GM12878 (cell line): ENCODE data around the gene PAPSS2. TPM values are rescaled to one million over a fixed set of nuclear protein-coding genes. Genes with fewer than 3 reads are reported as not detected.

Experiments used
- ATAC-seq: fragments of 200-7000 bp; cut with Tn5 transposase; 3 replicates; pipeline ENCODE4 v1.9.1; 2020; ENCODE audit warnings: mild to moderate bottlenecking, moderate library complexity
- BruUV-seq: library from RNA; stranded (reverse); fragments of 400-500 nt; replicated peaks from 2 replicates; lab custom pipeline; 2021; lab: Mats Ljungman, UMichigan
- CTCF ChIA-PET: fragments of 300-600 bp; sonication (Branson Sonifier 250); formaldehyde crosslinking; extraction: SDS; loops from one replicate; lab custom pipeline; 2021; ENCODE audit warnings: inconsistent platforms; lab: Yijun Ruan, JAX
- POLR2A ChIA-PET: fragments of 350-600 bp; formaldehyde crosslinking; extraction: SDS; loops from one replicate; lab custom pipeline; 2021; ENCODE audit warnings: inconsistent platforms; lab: Charles Lee
- RAD21 ChIA-PET: fragments of 300-600 bp; sonication (Branson Sonifier 250); formaldehyde crosslinking; loops from one replicate; lab custom pipeline; 2023; ENCODE audit warnings: antibody characterized with exemption; ENCODE audit not compliant: unreplicated experiment; lab: Charles Lee
- SMC1A ChIA-PET: fragments of 300-600 bp; sonication (Branson Sonifier 250); formaldehyde crosslinking; loops from one replicate; lab custom pipeline; 2023; ENCODE audit not compliant: unreplicated experiment, uncharacterized antibody; lab: Charles Lee
- DNase-seq: peaks from one replicate; pipeline ENCODE4 v3.0.0-alpha.2; 2011; ENCODE audit warnings: low read depth, low spot score
- FAIRE-seq: peaks from 3 replicates; lab custom pipeline; 2011; peaks lifted over from hg19 to GRCh38; lab: Jason Lieb, UNC
- H2AFZ ChIP-seq: 2 replicates; pipeline ENCODE4 v1.6.0; 2011; ENCODE audit warnings: low read depth, low read length, control low read depth; ENCODE audit not compliant: control insufficient read depth
- H3K27ac ChIP-seq: 2 replicates; pipeline ENCODE4 v1.5.1; 2011; ENCODE audit warnings: control low read depth; ENCODE audit not compliant: control insufficient read depth, insufficient read depth
- H3K27me3 ChIP-seq, 2 experiments: replicated peaks in 1 of 2; 2 replicates each; pipeline versions ENCODE4 v1.6.0 to v1.6.1; 2011; ENCODE audit warnings: low read length in 1 of 2; ENCODE audit not compliant: control insufficient read depth in 2 of 2, insufficient read depth in 2 of 2
- H3K36me3 ChIP-seq, 2 experiments: 2 replicates each; pipeline ENCODE4 v1.5.1; 2011; ENCODE audit warnings: low read length in 1 of 2; ENCODE audit not compliant: control insufficient read depth in 2 of 2, insufficient read depth in 2 of 2
- H3K4me1 ChIP-seq: 2 replicates; pipeline ENCODE4 v1.6.1; 2011; ENCODE audit warnings: mild to moderate bottlenecking, low read length, moderate library complexity, mixed read lengths; ENCODE audit not compliant: control insufficient read depth, insufficient read depth
- H3K4me2 ChIP-seq: 2 replicates; pipeline ENCODE4 v1.6.0; 2011; ENCODE audit warnings: control low read depth; ENCODE audit not compliant: control insufficient read depth, insufficient read depth
- H3K4me3 ChIP-seq: fragments of 200-600 bp; sonication (generic); 2 replicates; pipeline ENCODE4 v1.5.1; 2016
- H3K79me2 ChIP-seq: 2 replicates; pipeline ENCODE4 v1.6.0; 2011; ENCODE audit warnings: low read length; ENCODE audit not compliant: control insufficient read depth, insufficient read depth
- H3K9ac ChIP-seq: 2 replicates; pipeline ENCODE4 v1.8.0; 2011; ENCODE audit warnings: low read length, control low read depth, mixed read lengths; ENCODE audit not compliant: control insufficient read depth, insufficient read depth
- H3K9me3 ChIP-seq: replicated peaks from 3 replicates; pipeline ENCODE4 v1.5.1; 2011; ENCODE audit warnings: mild to moderate bottlenecking, low read length; ENCODE audit not compliant: control insufficient read depth, insufficient read depth
- H4K20me1 ChIP-seq: 2 replicates; pipeline ENCODE4 v1.6.0; 2011; ENCODE audit not compliant: control insufficient read depth, insufficient read depth
- ATF7 ChIP-seq: fragments of 450-650 bp; IDR thresholded peaks from 2 replicates; pipeline ENCODE4 v1.6.1; 2016; ENCODE audit warnings: low read depth, mild to moderate bottlenecking
- EZH2 ChIP-seq: IDR thresholded peaks from 2 replicates; pipeline ENCODE4 v1.6.1; 2012; ENCODE audit warnings: low read depth, mild to moderate bottlenecking, control low read depth, inconsistent platforms, low read length, borderline replicate concordance; ENCODE audit not compliant: control insufficient read depth
- HSF1 ChIP-seq: fragments of 150-350 bp; IDR thresholded peaks from 2 replicates; pipeline ENCODE4 v1.6.1; 2014; ENCODE audit warnings: mild to moderate bottlenecking, low read depth, low read length
- IRF5 ChIP-seq: fragments of 450-650 bp; IDR thresholded peaks from 2 replicates; pipeline ENCODE4 v1.6.1; 2017; ENCODE audit warnings: borderline replicate concordance
- MAX ChIP-seq: IDR thresholded peaks from 2 replicates; pipeline ENCODE4 v1.6.1; 2012; ENCODE audit warnings: low read depth, low read length, improper control_type of control experiment
- MEF2B ChIP-seq: fragments of 450-650 bp; IDR thresholded peaks from 2 replicates; pipeline ENCODE4 v1.6.1; 2018; ENCODE audit warnings: mild to moderate bottlenecking, moderate library complexity; ENCODE audit not compliant: partially characterized antibody, poor library complexity, severe bottlenecking
- NFIC ChIP-seq: IDR thresholded peaks from 2 replicates; pipeline ENCODE4 v1.6.1; 2012; ENCODE audit warnings: low read depth, mild to moderate bottlenecking, inconsistent platforms, low read length, moderate library complexity
- PML ChIP-seq: IDR thresholded peaks from 2 replicates; pipeline ENCODE4 v1.6.1; 2012; ENCODE audit warnings: low read length, inconsistent platforms
- PRDM15 ChIP-seq: fragments of 450-650 bp; formaldehyde crosslinking; IDR thresholded peaks from 2 replicates; pipeline ENCODE4 v1.4.0; 2020; ENCODE audit warnings: mild to moderate bottlenecking, moderate library complexity
- RELA ChIP-seq: fragments of 450-650 bp; IDR thresholded peaks from 2 replicates; pipeline ENCODE4 v1.8.0; 2014; ENCODE audit warnings: borderline replicate concordance; ENCODE audit not compliant: partially characterized antibody
- SP1 ChIP-seq: IDR thresholded peaks from one replicate; pipeline ENCODE4 v1.6.1; 2011; ENCODE audit warnings: low read depth, low read length
- USF2 ChIP-seq: IDR thresholded peaks from 2 replicates; pipeline ENCODE4 v1.6.1; 2011; ENCODE audit warnings: low read depth, low read length, improper control_type of control experiment, borderline replicate concordance
- ZNF274 ChIP-seq: IDR thresholded peaks from one replicate; pipeline ENCODE4 v1.8.0; 2011; ENCODE audit not compliant: insufficient read length, insufficient read depth
- WGBS: methylation state at CpG from one replicate; pipeline ENCODE4 v1.1.6; 2016; ENCODE audit warnings: low lambda C conversion rate; ENCODE audit not compliant: insufficient replicate concordance, insufficient coverage; ENCODE audit errors: missing lambda C conversion rate; 5-methylcytosine and 5-hydroxymethylcytosine counted together
- in situ Hi-C: fragments of 300-500 bp; cut with MboI; formaldehyde crosslinking; loops from 9 replicates; pipeline ENCODE4 v1.14.3; 2018; ENCODE audit warnings: mixed read lengths
- intact Hi-C: fragments of 100-400 bp; cut with micrococcal nuclease; formaldehyde crosslinking; loops from one replicate; pipeline ENCODE4 v1.14.2; 2022; ENCODE audit not compliant: unreplicated experiment
- polyA plus RNA-seq, 11 experiments: library from polyadenylated mRNA; depleted of rRNA in 4 of 11; unstranded in 6 of 11; stranded (reverse) in 5 of 11; fragments of >200 nt; fragmentation: Nextera tagmentation in 4 of 11; fragmentation: Illumina TruSeq in 1 of 11; extraction: Ambion mirVana in 4 of 11; extraction: Trizol in 1 of 11; gene quantifications; 1 replicate in 1 of 11; 2 replicates in 10 of 11; pipeline versions ENCODE4 v1.2.1 to v1.2.3, GENCODE V29; 2011 to 2016; ENCODE audit warnings: inconsistent platforms in 2 of 11, missing spikeins in 2 of 11, low read depth in 1 of 11
- total RNA-seq, 4 experiments: library from RNA; depleted of rRNA in 3 of 4; stranded (reverse); fragments of >200 nt in 3 of 4; fragmentation: Illumina TruSeq in 1 of 4; extraction: Trizol in 1 of 4; gene quantifications; 2 replicates each; pipeline versions ENCODE4 v1.2.1 to v1.2.3, GENCODE V29; 2013 to 2021

The PAPSS2 gene
- total and polyA plus RNA-seq, 10 of the 15 experiments (the other 5 are each of a cell fraction or from before 2014, with no cell fraction given), result 0.15 to 2.1 (median 0.37) TPM

- POLR2A ChIA-PET, result no interaction called here
- TF ChIP-seq PRDM15 (no peak), IRF5 (no peak), HSF1 (no peak), EZH2 (no peak), MAX (no peak), SP1 (no peak), USF2 (no peak), RELA (no peak), ZNF274 (no peak), MEF2B (no peak), ATF7 (no peak), NFIC (no peak), PML (no peak)
- TF ChIP-seq, all 136 proteins: peak for 0
- SMC1A ChIA-PET, result no interaction called here
- no peak for ATAC-seq
- H3K4me3 ChIP-seq, result no peak overlapping the region
- RAD21 ChIA-PET, result no interaction called here
- no peak for DNase-seq
- 61% methylated on average over 3 of the region's 4 CpGs for WGBS
- CTCF ChIA-PET, result interaction anchor here (0.6 kb wide), 1 partner anchor 20 kb away, joined by 3 read pairs; no protein-coding TSS in a partner anchor
- H3K4me2 ChIP-seq, result no peak overlapping the region
- H2AFZ ChIP-seq, result no peak overlapping the region
- no peak overlapping the region for H3K27ac ChIP-seq
- H3K36me3 ChIP-seq, result no peaks in the 10 kb centered on the region
- no TSS peak for BruUV-seq
- H3K79me2 ChIP-seq, result no peaks in the 10 kb centered on the region
- H3K27me3 ChIP-seq, result no peaks in the 10 kb centered on the region
- H3K9me3 ChIP-seq, result no peaks in the 10 kb centered on the region
- no peak for FAIRE-seq
- H4K20me1 ChIP-seq, result no peaks in the 10 kb centered on the region
- H3K9ac ChIP-seq, result no peak overlapping the region
- no peaks in the 10 kb centered on the region for H3K4me1 ChIP-seq
- in situ Hi-C loops, result no loop called here
- intact Hi-C loops, result no loop called here
These were observed 43.3 kb downstream of the PAPSS2 start for GRCh38 chr10:87702973-87703294.
